Activated naive CD8-positive, alpha-beta T cell treated with anti-CD3 and anti-CD28 coated beads, Interleukin-2, amount 50 U/mL, for 16 hours (primary cell): Measurements from ENCODE around the gene VSX1.

Experiments
- DNase-seq: peaks from one replicate; pipeline ENCODE4 v3.0.0-alpha.2; 2020; ENCODE audit warnings: low read depth, low spot score

The VSX1 gene

GRCh38 chr20:25081730-25082497, at the start of gene VSX1:
TSS of gene VSX1 (minus strand) at chr20:25082141. CDS start at chr20:25082096, 45 bp downstream.
- no peak for DNase-seq

GRCh38 chr20:25129908-25130307, 48.0 kb upstream of the VSX1 start:
- no peak for DNase-seq

- no peak for DNase-seq
Measured at GRCh38 chr20:25129428-25129827, 47.5 kb upstream of the VSX1 start.

GRCh38 chr20:25128649-25129048, 46.7 kb upstream of the VSX1 start:
- DNase-seq = no peak

GRCh38 chr20:25127761-25128537, 46.0 kb upstream of the VSX1 start:
- no peak for DNase-seq

- no peak for DNase-seq
Measured at GRCh38 chr20:25126204-25127029, 44.5 kb upstream of the VSX1 start.

- DNase-seq = no peak
Measured at GRCh38 chr20:25125636-25126035, 43.7 kb upstream of the VSX1 start.

- no peak for DNase-seq
Measured at GRCh38 chr20:25120920-25121319, 39.0 kb upstream of the VSX1 start.

- DNase-seq = no peak
Measured at GRCh38 chr20:25120457-25120856, 38.5 kb upstream of the VSX1 start.

GRCh38 chr20:25118529-25118928, 36.6 kb upstream of the VSX1 start:
- DNase-seq = no peak

GRCh38 chr20:25117990-25118389, 36.0 kb upstream of the VSX1 start:
- no peak for DNase-seq

- no peak for DNase-seq
Measured at GRCh38 chr20:25116739-25117458, 35.0 kb upstream of the VSX1 start.

- DNase-seq = no peak
Measured at GRCh38 chr20:25103526-25103925, 21.6 kb upstream of the VSX1 start.

GRCh38 chr20:25100914-25101313, 19.0 kb upstream of the VSX1 start:
- DNase-seq = no peak

GRCh38 chr20:25099601-25100140, 17.7 kb upstream of the VSX1 start:
- no peak for DNase-seq

- DNase-seq = no peak
Measured at GRCh38 chr20:25097498-25097897, 15.6 kb upstream of the VSX1 start.

- DNase-seq = no peak
Measured at GRCh38 chr20:25090492-25091429, 8.8 kb upstream of the VSX1 start.

GRCh38 chr20:25089662-25090061, 7.7 kb upstream of the VSX1 start:
- DNase-seq = no peak

- DNase-seq = no peak
Measured at GRCh38 chr20:25089096-25089495, 7.2 kb upstream of the VSX1 start.

- no peak for DNase-seq
Measured at GRCh38 chr20:25088267-25088666, 6.3 kb upstream of the VSX1 start.
